ENCODE measurements around the gene GNPTG. TPM values are rescaled to one million over a fixed set of nuclear protein-coding genes. Genes with fewer than 3 reads are reported as not detected.

Gene GNPTG
- total RNA-seq, 2 donors from 2014 or later = 22.6 to 24.4 TPM

DNA sequence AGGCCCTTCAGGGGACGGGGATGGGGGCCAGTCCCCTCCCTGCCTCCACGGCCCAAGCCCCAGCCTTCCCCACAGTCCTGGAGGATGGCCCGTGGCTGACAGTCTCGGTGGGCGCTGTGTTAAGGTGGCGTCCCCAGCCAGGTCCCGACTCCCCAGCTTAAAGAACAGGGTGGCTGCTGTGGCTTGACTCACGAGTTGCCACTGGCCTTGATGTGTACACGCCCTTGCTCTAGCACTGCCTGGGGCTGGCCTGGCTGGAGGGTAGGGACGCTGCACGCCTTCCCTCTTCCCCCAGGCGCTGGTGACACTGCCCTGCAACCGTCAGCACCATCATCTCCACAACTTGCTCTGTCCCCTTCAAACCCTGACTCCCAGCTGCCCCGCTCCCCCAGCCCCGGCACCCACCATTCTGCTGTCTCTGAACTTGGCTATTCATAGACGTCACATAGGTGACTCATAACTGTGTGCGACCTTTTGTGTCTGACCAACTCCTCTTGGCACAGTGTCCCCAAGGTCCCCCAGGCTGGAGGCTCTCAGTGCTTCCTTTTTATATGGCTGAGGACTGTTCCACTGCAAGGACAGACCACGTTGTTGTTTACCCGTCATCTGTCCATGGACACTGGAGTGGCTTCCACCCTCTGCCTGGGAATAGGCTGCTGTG lies 6.3 kb downstream of the GNPTG start:
- H3K9me3 Mint-ChIP-seq = no peaks in the 10 kb centered on the region
- no peak overlapping the region for H3K27ac Mint-ChIP-seq
- H3K27me3 Mint-ChIP-seq = no peaks in the 10 kb centered on the region
- H3K36me3 Mint-ChIP-seq (ENCODE audit: low read depth) = peaks cover 24% of the 10 kb centered on the region
- no peak overlapping the region for H3K4me3 Mint-ChIP-seq
- peak; percentile 42 for ATAC-seq (replicated peaks)
- peaks cover 14% of the 10 kb centered on the region for H3K4me1 Mint-ChIP-seq

DNA sequence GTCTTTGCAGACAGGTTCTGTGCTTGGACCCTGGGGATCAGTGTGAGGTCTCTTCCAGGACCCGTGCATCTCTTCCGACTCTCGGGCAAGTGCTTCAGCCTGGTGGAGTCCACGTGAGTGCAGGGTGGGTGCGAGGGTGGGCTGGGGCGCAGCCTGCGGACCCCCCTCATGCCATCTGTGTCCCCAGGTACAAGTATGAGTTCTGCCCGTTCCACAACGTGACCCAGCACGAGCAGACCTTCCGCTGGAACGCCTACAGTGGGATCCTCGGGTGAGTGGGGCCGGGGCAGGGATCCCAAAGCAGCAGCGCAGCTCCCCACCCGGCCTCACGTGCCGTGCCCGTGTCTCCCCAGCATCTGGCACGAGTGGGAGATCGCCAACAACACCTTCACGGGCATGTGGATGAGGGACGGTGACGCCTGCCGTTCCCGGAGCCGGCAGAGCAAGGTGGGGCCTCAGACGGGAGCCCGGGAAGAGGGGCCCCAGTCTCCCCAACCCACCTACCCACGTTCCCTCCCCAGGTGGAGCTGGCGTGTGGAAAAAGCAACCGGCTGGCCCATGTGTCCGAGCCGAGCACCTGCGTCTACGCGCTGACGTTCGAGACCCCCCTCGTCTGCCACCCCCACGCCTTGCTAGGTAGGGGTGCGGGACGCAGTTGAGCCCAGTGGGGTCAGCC lies 10.1 kb downstream of the GNPTG start:
- Mint-ChIP-seq H3K9me3 (no peaks in the 10 kb centered on the region), H3K27ac (no peak overlapping the region), H3K27me3 (no peaks in the 10 kb centered on the region), H3K4me3 (no peak overlapping the region), H3K36me3 (ENCODE audit: low read depth) (peaks cover 57% of the 10 kb centered on the region), H3K4me1 (no peaks in the 10 kb centered on the region)
- no peak for ATAC-seq (replicated peaks)

DNA sequence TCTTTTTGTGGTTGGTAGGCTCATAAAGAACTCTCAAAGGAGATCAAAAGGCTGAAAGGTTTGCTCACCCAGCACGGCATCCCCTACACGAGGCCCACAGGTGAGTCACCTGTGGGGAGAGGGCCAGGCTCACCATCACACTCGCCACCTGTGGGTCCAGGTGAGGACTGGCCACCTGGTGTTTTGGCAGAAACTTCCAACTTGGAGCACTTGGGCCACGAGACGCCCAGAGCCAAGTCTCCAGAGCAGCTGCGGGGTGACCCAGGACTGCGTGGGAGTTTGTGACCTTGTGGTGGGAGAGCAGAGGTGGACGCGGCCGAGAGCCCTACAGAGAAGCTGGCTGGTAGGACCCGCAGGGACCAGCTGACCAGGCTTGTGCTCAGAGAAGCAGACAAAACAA lies 11.1 kb downstream of the GNPTG start:
- Mint-ChIP-seq H3K9me3 (no peaks in the 10 kb centered on the region), H3K4me1 (no peaks in the 10 kb centered on the region), H3K36me3 (ENCODE audit: low read depth) (peaks cover 57% of the 10 kb centered on the region), H3K4me3 (no peak overlapping the region), H3K27ac (no peak overlapping the region), H3K27me3 (no peaks in the 10 kb centered on the region)
- ATAC-seq (replicated peaks) = no peak

DNA sequence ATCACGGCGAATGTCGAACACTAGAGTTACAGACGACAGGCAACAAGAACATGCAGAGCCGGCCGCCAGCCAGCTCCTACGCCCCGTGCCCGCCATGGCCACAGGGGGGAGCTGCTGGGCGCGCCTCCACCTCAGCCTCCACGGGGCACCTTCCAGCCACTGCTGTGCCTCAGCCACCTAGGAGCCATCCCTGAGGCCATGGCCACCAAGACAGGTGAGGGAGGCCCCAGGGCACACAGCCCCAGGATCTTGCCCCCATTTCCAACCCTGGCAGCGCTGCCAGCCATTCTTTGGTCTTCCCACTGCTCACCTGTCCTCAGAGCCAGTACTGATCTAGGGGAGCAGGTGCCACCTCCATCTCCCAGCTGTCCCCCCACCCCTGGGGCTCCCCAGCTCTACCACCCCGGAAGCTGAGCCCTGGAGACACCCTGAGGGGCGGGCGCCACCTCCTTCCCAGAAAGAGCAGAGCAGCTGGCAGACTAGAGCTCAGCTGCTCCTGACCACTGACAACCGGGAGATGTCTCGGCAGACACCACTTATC lies 11.8 kb downstream of the GNPTG start:
- peaks cover 57% of the 10 kb centered on the region for H3K36me3 Mint-ChIP-seq (ENCODE audit: low read depth)
- H3K4me3 Mint-ChIP-seq = no peak overlapping the region
- no peaks in the 10 kb centered on the region for H3K4me1 Mint-ChIP-seq
- no peaks in the 10 kb centered on the region for H3K27me3 Mint-ChIP-seq
- ATAC-seq (replicated peaks) = peak; percentile 97
- H3K9me3 Mint-ChIP-seq = no peaks in the 10 kb centered on the region
- H3K27ac Mint-ChIP-seq = no peak overlapping the region

DNA sequence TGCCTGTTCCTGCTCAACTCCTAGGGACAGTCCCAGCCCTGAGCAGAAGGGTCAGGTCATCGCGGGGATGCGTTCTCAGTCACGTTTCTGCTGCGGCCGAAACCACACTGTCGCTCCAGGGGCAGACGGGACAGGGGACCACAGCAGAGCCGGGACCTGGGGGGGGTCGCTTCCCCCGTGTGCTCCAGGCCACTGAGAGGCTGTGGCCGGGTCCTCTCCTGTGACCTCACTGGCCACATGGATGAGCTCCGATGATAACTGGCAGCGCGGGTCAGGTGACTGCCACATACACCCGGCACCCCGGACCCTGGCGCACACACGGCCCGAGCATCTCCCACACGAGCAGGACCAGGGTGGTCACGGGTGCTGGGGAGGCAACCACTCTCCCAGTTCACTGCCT lies 12.8 kb downstream of the GNPTG start:
- Mint-ChIP-seq H3K9me3 (no peaks in the 10 kb centered on the region), H3K4me1 (no peaks in the 10 kb centered on the region), H3K27ac (no peak overlapping the region), H3K36me3 (ENCODE audit: low read depth) (peaks cover 54% of the 10 kb centered on the region), H3K4me3 (no peak overlapping the region), H3K27me3 (no peaks in the 10 kb centered on the region)
- no peak for ATAC-seq (replicated peaks)

DNA sequence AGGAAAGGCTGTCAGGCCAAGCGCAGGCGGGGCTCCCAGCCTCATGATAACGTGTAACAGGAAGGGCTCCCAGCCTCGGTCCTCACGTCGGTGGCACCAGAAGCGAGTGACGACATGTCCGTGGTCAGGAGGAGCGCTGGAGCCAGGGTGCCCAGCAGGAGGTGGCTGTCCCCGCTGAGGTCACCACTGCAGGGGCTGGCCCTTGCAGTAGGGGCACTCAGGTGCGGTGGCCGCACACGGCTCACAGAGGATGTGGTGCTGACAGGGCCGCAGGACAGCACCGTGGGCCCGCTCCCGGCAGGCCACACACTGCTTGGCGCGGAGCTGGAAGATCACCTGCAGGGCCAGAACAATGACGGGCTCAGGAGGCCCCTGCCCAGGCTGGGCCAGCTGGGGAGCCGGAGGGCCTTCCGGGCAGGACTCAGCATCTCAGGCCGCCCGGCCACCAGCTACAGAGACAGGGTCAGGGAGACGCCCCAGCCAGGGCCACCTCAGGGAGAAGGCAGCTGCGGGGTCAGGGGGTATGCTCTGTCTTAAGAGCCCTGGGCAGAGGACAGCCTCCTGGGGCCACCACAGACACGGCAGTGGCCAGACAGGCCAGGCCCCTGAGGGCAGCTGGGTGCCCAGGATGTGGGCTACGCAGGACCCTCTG lies 14.5 kb downstream of the GNPTG start:
- peak overlapping the region; percentile 65 for H3K27ac Mint-ChIP-seq
- no peaks in the 10 kb centered on the region for H3K4me1 Mint-ChIP-seq
- no peaks in the 10 kb centered on the region for H3K9me3 Mint-ChIP-seq
- H3K36me3 Mint-ChIP-seq (ENCODE audit: low read depth) = peaks cover 61% of the 10 kb centered on the region
- ATAC-seq (replicated peaks) = no peak
- H3K27me3 Mint-ChIP-seq = no peaks in the 10 kb centered on the region
- no peak overlapping the region for H3K4me3 Mint-ChIP-seq

DNA sequence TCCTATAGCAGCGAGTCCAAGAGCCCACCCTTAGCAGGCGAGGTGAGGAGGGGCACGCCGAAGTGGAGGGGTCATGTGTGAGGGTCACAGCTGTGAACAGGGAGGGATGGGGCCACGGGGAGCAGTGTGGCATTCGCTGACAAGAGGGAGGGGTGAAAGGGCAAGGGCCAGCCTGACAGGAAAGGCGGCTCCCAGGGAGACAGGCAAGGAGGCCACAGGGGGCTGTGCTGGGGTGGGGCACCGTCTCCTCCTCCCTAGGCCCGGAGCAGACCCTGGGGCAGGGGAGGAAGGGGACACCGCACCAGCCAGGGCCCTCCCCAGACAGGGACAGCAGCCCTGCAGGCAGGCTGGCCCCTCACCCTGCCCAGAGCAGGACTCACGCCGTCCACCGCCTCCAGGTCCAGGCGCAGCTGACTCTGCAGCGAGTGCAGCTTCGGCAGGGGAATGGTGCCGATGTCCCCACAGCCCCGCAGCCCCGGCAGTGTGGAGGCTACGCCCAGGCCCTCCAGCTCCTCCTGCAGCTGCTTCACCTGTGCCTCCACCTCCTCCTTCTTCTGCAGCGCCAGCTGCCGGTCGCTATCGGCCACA lies 15.1 kb downstream of the GNPTG start:
- no peak overlapping the region for H3K27ac Mint-ChIP-seq
- H3K36me3 Mint-ChIP-seq (ENCODE audit: low read depth) = peaks cover 67% of the 10 kb centered on the region
- no peaks in the 10 kb centered on the region for H3K4me1 Mint-ChIP-seq
- no peak overlapping the region for H3K4me3 Mint-ChIP-seq
- no peaks in the 10 kb centered on the region for H3K27me3 Mint-ChIP-seq
- H3K9me3 Mint-ChIP-seq = no peaks in the 10 kb centered on the region
- ATAC-seq (replicated peaks) = no peak

DNA sequence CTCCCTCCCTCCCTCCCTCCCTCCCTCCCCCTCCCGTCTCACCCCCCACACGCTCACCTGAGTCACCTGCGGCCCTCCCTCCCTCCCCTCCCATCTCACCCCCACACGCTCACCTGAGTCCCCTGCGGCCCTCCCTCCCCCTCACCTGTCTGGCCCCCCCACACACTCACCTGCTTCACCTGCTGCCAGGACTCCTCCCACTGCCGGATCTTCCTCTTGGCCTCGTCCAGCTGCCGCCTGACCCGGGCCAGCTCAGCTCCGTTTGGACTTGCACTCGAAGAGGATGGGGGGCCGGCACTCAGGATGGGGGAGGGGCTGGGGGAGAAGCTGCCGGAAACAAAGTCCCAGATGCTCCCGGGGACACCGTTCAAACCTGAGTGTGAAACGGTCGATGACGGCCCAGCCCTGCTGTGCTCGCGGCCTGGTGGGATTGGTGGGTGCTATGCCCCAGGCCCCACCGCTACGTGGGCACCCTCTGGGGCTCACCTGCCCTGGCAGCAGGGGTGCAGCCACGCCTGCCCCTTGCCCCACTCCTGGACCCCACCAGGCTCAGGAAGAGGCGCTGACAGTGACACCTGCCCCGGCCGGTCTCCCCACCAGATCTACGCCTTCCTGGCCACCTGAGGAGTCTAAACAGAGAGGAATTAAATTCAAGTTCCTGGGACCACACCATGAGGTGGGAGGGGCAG lies 15.9 kb downstream of the GNPTG start:
- no peaks in the 10 kb centered on the region for H3K9me3 Mint-ChIP-seq
- H3K27me3 Mint-ChIP-seq = no peaks in the 10 kb centered on the region
- H3K4me3 Mint-ChIP-seq = no peak overlapping the region
- no peak overlapping the region for H3K27ac Mint-ChIP-seq
- ATAC-seq (replicated peaks) = no peak
- H3K36me3 Mint-ChIP-seq (ENCODE audit: low read depth) = peaks cover 67% of the 10 kb centered on the region
- no peaks in the 10 kb centered on the region for H3K4me1 Mint-ChIP-seq

DNA sequence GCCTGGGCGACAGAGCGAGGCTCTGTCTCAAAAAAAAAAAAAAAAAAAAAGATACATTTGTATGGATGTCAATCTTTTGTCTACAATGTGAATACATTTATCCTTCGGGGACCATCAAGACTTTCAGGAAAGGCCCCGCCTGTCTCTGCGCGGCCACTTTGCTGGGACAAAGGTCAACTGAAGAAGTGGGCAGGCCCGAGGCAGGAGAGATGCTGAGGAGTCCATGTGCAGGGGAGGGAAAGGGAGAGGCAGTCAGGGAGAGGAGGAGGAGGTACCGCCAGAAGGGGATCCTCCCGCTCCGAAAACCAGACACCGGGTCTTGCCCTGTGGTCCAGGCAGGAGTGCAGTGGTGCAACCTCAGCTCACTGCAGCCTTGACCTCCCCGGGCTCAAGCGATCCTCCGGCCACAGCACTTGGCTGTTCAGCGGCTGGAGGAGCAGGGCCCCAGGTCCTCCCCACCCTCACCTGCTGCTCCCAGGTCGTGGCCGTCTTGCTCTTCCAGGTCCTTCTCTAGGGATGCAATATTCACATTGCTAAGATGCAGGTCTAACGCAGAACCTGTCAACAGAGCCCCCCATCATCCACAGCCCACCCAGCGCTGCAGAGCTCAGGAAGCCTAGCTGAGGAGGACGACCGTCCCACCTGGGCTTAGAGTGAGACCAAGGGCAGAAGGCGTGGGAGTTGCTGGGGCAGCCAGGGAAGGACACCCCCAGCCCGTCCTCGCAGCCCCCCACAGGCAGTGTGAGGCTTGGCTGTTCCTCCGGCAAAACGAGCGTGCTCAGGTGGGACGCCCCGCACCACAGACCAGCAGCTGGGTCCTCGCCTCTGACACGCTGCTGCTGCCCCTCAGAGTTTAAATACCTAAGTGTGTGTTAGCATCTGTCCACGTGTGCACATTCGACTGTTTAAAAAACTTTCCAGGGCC lies 19.6 kb downstream of the GNPTG start:
- Mint-ChIP-seq H3K9me3 (no peaks in the 10 kb centered on the region), H3K27me3 (no peaks in the 10 kb centered on the region), H3K4me3 (no peak overlapping the region), H3K27ac (no peak overlapping the region), H3K4me1 (no peaks in the 10 kb centered on the region), H3K36me3 (ENCODE audit: low read depth) (peaks cover 30% of the 10 kb centered on the region)
- no peak for ATAC-seq (replicated peaks)

DNA sequence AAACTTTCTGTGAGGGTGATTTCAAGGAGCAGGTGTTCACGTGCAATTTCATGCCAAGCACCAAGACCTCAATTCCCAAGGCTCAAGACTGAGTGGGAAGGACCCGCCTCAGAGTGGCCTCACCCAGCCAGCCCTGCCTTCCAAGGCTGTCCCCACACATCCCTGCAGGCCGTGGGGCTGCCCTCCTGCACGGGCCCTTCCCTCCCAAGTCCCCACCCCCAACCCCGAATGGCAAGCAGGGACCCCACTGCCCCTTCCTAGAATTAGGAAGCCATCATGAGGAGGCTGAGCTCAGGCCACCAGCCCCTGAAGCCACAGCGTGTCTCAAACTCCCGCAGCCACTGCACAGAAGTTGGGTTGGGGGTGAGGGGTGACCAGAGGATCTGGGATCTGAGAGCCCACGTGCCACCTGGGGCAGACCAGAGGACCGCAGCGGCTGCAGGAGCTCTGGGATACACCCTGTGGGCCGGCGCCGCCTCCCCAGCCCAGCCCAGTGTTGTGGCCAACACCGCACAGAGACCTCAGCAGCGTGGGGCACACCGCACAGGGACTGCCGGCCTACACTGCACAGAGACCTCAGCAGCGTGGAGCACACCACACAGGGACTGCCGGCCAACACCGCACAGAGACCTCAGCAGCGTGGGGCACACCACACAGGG lies 20.7 kb downstream of the GNPTG start:
- peaks cover 30% of the 10 kb centered on the region for H3K36me3 Mint-ChIP-seq (ENCODE audit: low read depth)
- no peaks in the 10 kb centered on the region for H3K27me3 Mint-ChIP-seq
- no peaks in the 10 kb centered on the region for H3K4me1 Mint-ChIP-seq
- ATAC-seq (replicated peaks) = no peak
- no peak overlapping the region for H3K4me3 Mint-ChIP-seq
- no peak overlapping the region for H3K27ac Mint-ChIP-seq
- H3K9me3 Mint-ChIP-seq = no peaks in the 10 kb centered on the region

DNA sequence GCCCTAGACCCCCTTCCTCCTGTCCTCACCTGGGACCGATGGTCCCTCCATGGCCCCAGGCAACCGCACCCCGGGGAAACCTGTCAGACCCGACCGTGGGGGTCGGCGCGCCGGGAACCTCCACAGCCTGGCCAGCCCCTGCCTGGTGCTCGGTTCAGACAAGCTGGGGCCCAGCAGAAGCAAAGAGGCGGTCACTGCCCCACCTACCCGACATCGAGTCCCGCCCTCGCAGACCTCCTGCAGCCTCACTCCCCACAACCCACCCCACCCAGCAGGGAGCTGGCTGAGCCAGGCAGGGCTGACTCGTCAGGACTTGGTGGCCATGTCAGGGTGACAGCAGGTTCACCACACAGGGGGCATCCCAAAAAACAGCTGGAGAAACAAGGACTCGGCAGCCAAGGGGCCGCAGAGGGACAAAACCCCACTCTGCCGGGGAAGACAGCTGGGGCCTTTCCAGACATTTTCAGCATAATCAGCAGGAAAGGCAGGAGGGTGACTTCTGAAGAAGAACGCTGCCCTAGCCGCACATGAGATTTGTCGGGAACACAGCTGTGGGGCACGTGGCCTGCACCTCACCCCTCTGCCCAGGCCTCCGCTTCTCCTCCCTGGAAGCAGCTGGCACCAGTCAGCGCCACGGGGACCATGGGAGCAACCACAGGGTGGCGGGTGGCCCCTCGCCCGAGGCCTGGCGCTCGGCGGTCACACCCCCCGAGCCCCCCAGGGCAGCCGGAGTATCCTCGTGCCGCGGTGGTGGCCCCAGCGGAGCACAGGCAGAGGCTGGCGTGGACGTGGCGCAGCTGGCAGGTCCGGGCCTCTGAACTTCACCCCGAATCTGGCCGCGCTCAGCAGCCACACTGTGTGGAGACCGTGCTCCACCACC lies 22.9 kb downstream of the GNPTG start:
- peaks cover 12% of the 10 kb centered on the region for H3K4me1 Mint-ChIP-seq
- H3K36me3 Mint-ChIP-seq (ENCODE audit: low read depth) = peaks cover 38% of the 10 kb centered on the region
- no peak overlapping the region for H3K27ac Mint-ChIP-seq
- H3K9me3 Mint-ChIP-seq = no peaks in the 10 kb centered on the region
- no peak overlapping the region for H3K4me3 Mint-ChIP-seq
- no peak for ATAC-seq (replicated peaks)
- no peaks in the 10 kb centered on the region for H3K27me3 Mint-ChIP-seq

DNA sequence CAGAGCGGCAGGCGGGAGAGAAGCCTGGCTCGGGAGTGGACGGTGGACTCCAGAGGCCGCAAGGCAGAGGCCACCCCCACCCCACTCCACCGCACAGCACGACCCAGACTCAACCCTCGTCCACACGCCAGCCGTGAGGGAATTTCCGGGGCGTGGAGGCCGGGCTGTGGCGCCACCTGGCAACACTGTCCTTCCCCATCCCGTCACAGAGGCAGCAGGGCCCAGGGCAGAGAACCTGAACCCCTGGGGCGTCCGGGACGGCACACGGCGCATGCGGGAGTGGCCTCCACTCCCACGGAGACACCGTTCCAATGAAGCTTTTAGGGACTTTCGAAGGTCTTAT lies 23.5 kb downstream of the GNPTG start:
- Mint-ChIP-seq H3K4me3 (no peak overlapping the region), H3K9me3 (no peaks in the 10 kb centered on the region), H3K36me3 (ENCODE audit: low read depth) (peaks cover 32% of the 10 kb centered on the region), H3K27ac (no peak overlapping the region), H3K27me3 (no peaks in the 10 kb centered on the region), H3K4me1 (peaks cover 12% of the 10 kb centered on the region)
- no peak for ATAC-seq (replicated peaks)
